ENCODE data around the gene CEP295NL.
"Not testable (repeated sequence)": the region's sequence is repeated elsewhere in the genome, so short reads cannot be mapped to it uniquely, and the experiment has no call there.

The CEP295NL gene, protein sequence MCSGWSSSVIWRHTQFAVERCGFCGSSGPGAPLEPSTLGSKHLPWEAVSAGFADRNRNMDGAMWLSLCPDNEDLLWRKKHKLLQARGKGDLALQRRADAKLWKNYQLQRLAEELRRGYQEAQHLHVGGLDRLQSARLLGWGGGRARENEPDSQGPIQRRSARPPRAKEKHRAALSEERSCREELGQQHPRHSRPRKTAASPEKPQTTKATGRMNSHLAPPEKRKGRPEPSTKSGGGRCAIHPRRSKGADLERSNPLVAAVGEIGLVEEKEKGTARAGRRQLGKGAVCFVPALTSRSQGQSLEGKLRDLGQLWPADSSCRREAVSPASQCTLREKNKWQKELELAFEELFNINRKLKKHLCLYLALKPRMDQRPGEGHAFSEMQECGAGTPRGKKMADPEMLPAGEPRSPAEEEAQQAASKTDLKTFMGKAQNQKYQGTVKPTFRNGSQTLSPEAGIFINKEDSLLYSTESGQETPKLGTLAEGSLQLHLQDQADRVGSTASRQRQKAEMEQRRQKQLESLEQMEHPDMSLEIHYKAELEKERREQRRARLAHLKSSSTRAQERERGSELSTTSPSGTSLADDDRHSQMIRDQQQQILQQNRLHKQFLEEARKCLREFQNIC

DNA sequence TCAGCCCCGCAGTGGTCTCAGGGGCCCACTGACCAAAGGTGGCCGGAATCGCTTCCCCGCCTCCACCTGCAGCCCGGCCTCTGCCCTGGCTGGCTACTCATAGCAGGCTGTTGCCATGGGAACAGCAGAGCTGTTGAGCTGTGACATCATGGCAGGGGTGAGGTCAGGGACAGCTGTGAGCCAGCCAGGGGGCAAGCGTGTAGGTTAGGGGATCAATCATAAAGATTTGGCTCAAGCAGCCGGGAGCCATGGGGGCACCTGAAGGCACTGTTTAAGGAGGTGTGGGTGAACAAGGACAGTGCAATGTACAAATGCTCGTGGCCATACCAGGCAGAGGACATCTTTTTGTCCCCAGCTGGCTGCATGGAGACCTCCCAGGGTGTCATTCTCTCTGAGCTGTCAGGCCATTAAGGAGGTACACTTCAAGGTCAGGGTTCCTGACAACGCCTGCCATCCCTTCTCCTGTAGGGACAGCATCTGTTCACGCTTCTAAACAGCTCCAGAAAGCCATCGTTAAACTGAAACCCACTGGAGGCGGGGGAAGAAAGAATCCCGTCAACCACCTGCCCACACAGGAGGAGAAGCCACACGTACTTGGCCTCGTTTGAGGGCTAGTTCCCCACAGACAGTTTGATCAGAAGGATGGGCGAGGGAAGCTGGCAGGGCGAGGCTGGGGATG is at the start of gene CEP295NL:
TSS of gene CEP295NL (minus strand) at position 101 of the 679 bp plus-strand sequence. CDS start 1,373 bp downstream, outside the sequence.
- DNase-seq, result no peak

DNA sequence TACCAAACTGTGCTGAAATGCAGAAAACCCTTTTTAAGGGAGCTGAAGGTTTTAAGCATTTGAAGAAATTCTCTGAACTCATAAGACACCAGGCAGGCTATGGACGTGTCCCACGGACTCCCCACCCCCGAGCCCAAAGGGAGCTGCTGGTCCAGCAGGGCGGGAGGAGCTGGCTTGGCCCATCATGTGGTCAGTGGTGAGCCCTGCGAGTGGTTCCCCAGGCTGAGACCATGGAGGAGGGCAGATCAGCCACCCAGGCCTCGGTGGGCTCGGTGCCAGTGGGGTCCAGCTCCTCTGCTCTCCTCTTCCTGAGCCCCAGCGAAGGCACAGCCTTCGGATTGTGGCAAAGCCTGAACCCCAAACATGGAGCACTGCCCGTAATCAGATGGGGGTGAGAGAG is 49.7 kb upstream of the CEP295NL start:
- no peak for DNase-seq

- DNase-seq, result no peak
Measured at GRCh38 chr17:78951967-78952551, 49.1 kb upstream of the CEP295NL start.

GRCh38 chr17:78950870-78951269 is 47.9 kb upstream of the CEP295NL start:
- DNase-seq, result no peak

- no peak for DNase-seq
Measured at GRCh38 chr17:78947235-78948149, 44.5 kb upstream of the CEP295NL start.

- no peak for DNase-seq
Measured at GRCh38 chr17:78946631-78947030, 43.6 kb upstream of the CEP295NL start.

DNA sequence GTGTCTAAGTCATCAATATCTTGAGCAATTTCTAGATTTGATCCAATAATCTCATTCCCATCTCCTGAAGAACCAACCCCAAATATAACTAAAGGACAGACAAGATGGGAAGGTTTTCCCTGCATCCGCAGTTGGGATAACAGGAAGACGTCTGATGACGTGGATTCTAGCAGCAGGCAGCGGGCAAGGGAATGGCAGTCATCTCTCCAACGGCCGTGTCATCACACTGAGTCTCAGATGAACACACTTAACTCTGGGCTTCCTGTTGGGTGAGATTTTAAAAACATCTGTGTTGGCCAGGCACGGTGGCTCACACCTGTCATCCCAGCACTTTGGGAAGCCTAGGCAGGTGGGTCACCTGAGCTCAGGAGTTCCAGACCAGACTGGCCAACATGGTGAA is 43.1 kb upstream of the CEP295NL start:
- no peak for DNase-seq

GRCh38 chr17:78945455-78945854 is 42.5 kb upstream of the CEP295NL start:
- DNase-seq, result not testable (repeated sequence)

GRCh38 chr17:78944956-78945355 is 42.0 kb upstream of the CEP295NL start:
- no peak for DNase-seq

DNA sequence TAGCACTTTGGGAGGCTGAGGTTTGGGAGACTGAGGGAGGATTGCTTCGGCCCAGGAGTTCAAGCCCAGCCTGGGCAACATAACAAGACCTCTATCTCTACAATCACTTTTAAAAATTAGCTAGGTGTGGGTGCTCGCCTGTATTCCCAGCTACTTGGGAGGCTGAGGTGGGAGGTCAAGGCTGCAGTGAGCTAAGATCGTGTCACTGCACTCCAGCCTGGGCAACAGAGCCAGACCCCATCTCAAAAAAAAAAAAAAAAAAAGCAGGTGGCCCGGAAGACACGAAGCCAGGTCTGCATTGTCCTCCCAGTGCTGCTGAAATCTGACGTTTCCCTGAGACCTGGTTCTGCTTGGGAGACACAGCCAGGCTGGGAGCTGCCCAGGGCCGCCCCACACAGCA is 41.0 kb upstream of the CEP295NL start:
- no peak for DNase-seq

GRCh38 chr17:78940708-78941107 is 37.7 kb upstream of the CEP295NL start:
- DNase-seq, result no peak

- no peak for DNase-seq
Measured at GRCh38 chr17:78940258-78940657, 37.3 kb upstream of the CEP295NL start.

- no peak for DNase-seq
Measured at GRCh38 chr17:78939615-78940014, 36.6 kb upstream of the CEP295NL start.

DNA sequence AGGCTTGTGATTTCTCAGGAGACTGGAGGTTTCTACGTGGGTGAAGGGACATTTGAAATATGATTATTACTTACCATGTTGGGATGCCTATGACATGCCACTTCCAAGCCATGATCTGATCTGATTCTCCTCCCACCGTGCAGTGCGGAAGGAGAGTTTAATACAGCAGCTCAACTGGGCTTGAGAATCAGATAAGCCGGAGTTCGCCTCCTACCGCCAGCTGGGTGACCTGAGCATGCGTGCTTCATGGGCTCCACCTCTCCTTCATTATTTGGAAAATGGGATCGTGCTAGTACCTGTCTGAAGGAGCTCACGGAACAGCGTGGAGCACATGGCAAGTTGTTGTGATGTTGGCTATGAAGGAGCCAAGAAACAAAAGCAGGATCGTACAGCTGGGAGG is 34.6 kb upstream of the CEP295NL start:
- DNase-seq, result no peak

DNA sequence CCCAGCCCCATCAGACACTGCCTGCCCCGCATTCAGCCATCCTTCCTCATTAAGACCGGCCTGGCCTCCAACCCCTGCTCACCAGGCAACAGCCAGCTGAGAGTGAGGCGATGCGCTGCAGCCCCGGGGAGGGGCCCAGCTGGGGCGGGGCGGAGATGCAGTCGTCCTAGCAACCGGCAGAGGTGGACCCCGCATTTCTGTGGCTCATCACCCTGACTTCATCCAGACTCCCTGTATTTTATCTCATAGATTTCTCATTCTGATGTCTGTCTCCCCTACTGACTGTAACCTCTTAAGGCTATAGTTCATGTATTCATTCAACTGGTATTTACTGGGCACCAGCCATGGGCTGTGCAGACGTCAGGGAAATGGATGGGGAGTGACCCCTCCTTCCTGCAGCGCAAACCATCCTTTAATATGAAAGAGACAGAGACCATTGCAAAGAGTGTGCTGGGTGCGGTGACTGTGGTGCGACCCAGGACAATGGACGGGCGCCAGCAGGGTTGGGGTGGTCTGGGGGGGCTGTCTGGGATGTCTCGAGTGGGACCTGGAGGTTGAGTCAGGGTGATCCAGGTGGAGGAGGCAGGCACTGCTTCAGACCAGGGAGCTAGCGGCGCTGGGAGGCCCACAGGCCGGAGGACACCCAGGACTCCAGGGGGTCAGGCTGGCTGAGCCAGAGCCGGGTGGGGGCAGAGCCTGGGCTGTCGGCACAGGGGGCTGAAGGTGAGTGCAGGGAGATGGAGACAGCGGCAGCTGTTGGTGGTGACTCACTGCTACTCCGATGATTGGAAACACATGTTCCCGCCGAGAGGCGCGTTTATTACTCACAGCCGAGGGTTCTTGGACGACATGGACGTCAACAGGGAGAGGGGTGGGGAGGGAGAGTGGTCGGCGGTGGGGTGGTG is 32.7 kb upstream of the CEP295NL start:
- DNase-seq, result peak; percentile 90

GRCh38 chr17:78934681-78935418 is 31.8 kb upstream of the CEP295NL start:
- DNase-seq, result peak; percentile 44

GRCh38 chr17:78933959-78934568 is 31.1 kb upstream of the CEP295NL start:
- DNase-seq, result peak; percentile 97

GRCh38 chr17:78933025-78933958 is 30.3 kb upstream of the CEP295NL start:
- peak; percentile 56 for DNase-seq
